SIG-M5 (cell line): ENCODE data around the gene RABGAP1L.
"Not testable (repeated sequence)": the region's sequence is repeated elsewhere in the genome, so short reads cannot be mapped to it uniquely, and the experiment has no call there.

Experiments
- DNase-seq: peaks from one replicate; lab custom pipeline; 2025; lab: John Stamatoyannopoulos, UW

RABGAP1L gene

GRCh38 chr1:174296309-174296708 is 137.0 kb downstream of the RABGAP1L start:
- no peak for DNase-seq

- DNase-seq: no peak
These were observed 138.0 kb downstream of the RABGAP1L start for GRCh38 chr1:174297351-174297750.

GRCh38 chr1:174301295-174302077 is 142.2 kb downstream of the RABGAP1L start:
- DNase-seq: no peak

DNA sequence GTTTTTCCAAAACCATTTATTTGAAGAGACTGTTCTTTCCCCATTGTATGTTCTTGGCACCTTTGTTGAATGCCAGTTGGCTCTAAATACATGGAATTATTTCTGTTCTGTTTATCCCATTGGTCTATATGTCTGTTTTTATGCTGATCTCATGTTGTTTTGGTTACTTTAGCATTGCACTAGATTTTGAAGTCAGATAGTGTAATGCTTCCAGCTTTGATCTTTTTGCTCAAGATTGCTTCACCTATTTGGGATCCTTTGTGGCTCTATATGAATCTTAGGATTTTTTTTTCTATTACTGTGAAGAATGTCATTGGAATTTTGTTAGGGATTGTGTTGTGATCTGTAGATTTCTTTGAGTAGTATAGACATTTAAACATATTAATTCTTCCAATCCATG is 149.3 kb downstream of the RABGAP1L start:
- DNase-seq: no peak

GRCh38 chr1:174309490-174309889 is 150.2 kb downstream of the RABGAP1L start:
- DNase-seq: no peak

DNA sequence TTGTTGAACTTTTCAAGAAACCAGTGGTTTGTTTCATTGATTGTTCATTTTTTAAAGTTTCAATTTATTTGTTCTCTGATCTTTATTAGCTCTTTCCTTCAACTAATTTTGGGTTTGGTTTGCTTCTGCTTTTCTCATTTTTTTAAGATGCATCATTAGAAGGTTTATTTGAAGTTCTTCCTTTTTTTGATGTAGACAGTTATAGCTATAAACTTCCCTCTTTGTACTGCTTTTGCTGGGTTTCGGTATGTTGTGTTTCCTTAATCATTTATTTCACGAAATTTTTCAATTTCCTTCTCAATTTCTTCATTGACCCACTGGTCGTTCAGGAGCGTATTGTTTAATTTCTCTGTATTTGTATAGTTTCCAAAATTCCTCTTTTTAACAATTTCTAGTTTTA is 155.1 kb downstream of the RABGAP1L start:
- no peak for DNase-seq

- DNase-seq: no peak
These were observed 155.9 kb downstream of the RABGAP1L start for GRCh38 chr1:174315239-174315638.

DNA sequence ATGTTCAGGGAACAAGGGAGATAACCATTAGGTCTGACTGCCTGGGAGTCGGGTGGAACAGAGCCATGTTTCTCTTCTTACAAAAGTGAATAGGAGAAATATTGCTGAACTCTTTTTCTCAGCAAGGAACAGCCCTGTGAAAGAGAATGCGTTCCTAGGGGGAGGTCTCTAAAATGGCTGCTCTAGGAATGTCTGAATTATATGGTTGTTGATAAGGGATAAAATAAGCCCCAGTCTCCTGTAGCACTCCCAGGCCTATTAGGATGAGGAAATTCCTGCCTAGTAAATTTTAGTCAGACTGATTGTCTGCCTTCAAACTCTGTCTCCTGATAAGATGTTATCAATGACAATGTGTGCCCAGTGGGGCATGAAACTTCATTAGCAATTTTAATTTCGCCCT is 161.6 kb downstream of the RABGAP1L start:
- DNase-seq: not testable (repeated sequence)

- DNase-seq: no peak
These were observed 163.0 kb downstream of the RABGAP1L start for GRCh38 chr1:174322202-174322862.

DNA sequence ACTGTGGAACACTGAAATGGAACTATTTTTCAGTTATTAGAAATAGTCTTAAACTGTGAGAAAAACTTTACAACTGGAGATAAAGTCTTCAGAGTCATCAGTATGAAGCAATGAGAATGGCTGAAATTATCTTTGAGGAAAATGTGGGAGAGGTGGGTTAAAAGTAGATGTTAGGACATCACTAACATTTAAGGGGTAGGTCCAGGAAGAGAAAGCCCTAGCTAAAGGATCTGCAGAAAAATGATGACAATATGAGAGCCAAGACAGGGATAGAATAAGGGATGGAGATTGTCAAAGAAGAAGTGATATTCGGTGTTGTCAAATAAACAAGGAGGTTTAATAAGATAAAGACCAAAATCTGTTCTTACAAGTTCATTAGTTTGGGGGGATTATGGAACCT is 165.2 kb downstream of the RABGAP1L start:
- no peak for DNase-seq

DNA sequence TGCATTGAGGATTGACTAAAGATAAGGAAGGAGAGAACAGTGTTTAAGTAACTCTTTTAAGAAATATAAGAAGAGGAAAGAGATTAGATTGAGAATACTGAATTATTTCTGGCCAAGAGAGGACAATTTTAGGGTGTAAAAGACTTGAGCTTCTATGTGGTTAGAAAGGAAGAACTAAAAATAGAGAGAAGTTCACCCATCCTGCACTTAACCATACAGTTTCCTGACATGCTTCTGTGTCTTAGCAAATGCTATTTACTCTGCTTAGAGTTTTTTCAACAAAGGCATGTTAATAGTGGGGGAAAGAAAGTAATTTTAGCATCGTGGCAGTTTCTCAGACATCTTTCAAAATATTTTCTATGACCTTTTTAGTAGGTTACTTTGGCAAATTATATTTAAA is 165.6 kb downstream of the RABGAP1L start:
- no peak for DNase-seq

DNA sequence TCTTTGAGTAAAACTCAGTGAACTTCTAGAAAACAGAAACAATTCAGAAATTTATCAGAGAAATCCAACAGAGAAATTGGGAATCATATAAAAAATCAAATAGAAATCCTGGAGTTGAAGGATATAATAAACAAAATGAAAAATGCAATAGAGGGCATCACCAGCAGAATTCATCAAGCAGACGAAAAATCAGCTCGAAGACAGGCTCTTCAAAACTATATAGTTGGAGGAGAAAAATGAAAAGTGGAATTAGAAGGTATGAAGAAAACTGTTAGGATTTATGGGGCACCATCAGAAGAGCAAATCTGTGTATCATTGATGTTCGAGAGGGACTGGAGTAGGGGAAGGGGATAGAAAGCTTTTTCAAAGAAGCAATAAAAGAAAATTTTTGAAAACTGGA is 167.0 kb downstream of the RABGAP1L start:
- DNase-seq: no peak

DNA sequence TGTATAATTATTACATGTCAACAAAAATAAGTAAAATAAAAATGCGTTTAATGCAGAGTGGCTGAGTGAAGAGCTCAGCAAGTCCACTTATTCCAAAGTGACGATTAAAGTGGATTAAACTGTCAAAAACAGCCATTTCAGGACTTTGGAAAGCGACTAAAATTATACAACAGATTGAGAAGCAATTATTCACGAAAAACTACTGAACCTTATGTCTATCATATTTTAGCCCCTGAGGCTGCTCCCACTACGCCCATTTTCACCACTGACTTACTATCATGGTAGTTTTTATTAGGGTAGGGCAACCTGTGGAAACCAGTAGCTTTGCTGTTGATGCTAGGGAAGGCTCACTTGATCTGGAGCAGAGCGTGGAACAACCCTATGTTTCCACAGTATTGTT is 174.1 kb downstream of the RABGAP1L start:
- DNase-seq: no peak

- DNase-seq: no peak
These were observed 177.8 kb downstream of the RABGAP1L start for GRCh38 chr1:174337000-174337681.

DNA sequence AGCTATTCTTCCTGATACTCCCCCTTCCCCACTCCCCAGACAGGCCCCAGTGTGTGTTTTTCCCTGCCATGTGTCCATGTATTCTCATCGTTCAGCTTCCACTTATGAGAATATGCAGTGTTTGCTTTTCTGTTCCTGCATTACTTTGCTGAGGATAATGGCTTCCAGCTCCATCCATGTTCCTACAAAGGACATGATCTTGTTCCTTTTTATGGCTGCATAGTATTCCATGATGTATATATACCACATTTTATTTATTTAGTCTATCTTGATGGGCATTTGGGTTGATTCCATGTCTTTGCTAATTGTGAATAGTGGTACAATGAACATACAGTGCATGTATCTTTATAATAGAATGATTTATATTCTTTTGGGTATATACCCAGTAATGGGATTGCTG is 181.1 kb downstream of the RABGAP1L start:
- DNase-seq: not testable (repeated sequence)

GRCh38 chr1:174344162-174344561 is 184.8 kb downstream of the RABGAP1L start:
- DNase-seq: no peak

DNA sequence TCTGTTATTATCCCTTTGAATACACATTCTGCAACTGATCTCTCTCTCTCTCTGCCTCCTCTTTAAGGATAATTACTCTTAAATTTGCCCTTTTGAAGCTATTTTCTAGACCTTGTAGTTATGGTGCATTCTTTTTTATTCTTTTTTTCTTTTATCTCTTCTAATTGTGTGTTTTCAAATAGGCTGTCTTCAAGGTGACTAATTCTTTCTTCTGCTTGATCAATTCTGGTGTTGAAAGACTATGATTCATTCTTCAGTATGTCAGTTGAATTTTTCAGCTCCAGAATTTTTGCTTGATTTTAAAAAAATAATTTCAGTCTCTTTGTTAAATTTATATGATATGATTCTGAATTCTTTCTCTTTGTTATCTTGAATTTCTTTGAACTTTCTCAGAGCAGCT is 192.8 kb downstream of the RABGAP1L start:
- DNase-seq: no peak

- DNase-seq: no peak
These were observed 193.7 kb downstream of the RABGAP1L start for GRCh38 chr1:174352883-174353608.

GRCh38 chr1:174358344-174358743 is 199.0 kb downstream of the RABGAP1L start:
- DNase-seq: no peak

- DNase-seq: no peak
These were observed 199.6 kb downstream of the RABGAP1L start for GRCh38 chr1:174358786-174359453.

GRCh38 chr1:174359454-174359805 is 200.1 kb downstream of the RABGAP1L start:
- DNase-seq: no peak
